Thoracic aorta (tissue), 2 donors: Measurements from ENCODE around the gene SH3BP4. TPM values are rescaled to one million over a fixed set of nuclear protein-coding genes. Genes with fewer than 3 reads are reported as not detected.
A peak's percentile ranks its signal among the peaks of the same experiment; 100 is the strongest.

Source experiments
- ATAC-seq: fragments of 150-250 bp; one replicate; pipeline ENCODE4 v1.8.0; 2017; ENCODE audit warnings: low read depth; ENCODE audit not compliant: insufficient number of reproducible peaks, low FRiP score
- DNase-seq: peaks from one replicate; pipeline ENCODE4 v3.0.0-alpha.2; 2020; ENCODE audit warnings: low spot score
- H3K27ac ChIP-seq, 2 donors: fragments of 200-600 bp; sonication (generic); 1 replicate in 1 of 2; 2 replicates in 1 of 2; pipeline ENCODE4 v1.5.1; 2016; ENCODE audit warnings: mild to moderate bottlenecking in 2 of 2, moderate library complexity in 2 of 2
- H3K27me3 ChIP-seq: fragments of 200-600 bp; sonication (generic); replicated peaks from 2 replicates; pipeline ENCODE4 v1.6.0; 2016; ENCODE audit warnings: mild to moderate bottlenecking; ENCODE audit not compliant: insufficient read depth
- H3K36me3 ChIP-seq: fragments of 200-600 bp; sonication (generic); one replicate; pipeline ENCODE4 v1.5.1; 2016
- H3K4me1 ChIP-seq, 2 donors: fragments of 200-600 bp; sonication (generic); 1 replicate in 1 of 2; 2 replicates in 1 of 2; pipeline versions ENCODE4 v1.5.1 to v1.6.0; 2016; ENCODE audit warnings: low read depth in 2 of 2, mild to moderate bottlenecking in 1 of 2; ENCODE audit not compliant: control insufficient read depth in 1 of 2
- H3K4me3 ChIP-seq: fragments of 200-600 bp; sonication (generic); 2 replicates; pipeline ENCODE4 v1.5.1; 2016; ENCODE audit warnings: mild to moderate bottlenecking
- H3K9me3 ChIP-seq: fragments of 200-600 bp; sonication (generic); 2 replicates; pipeline ENCODE4 v1.5.1; 2016
- CTCF ChIP-seq: fragments of 200-600 bp; sonication (generic); IDR thresholded peaks from one replicate; pipeline ENCODE4 v1.5.1; 2019; ENCODE audit warnings: antibody characterized with exemption
- total RNA-seq, 2 donors: library from RNA; depleted of rRNA; stranded (reverse); fragments of >200 nt; gene quantifications; one replicate each; pipeline versions ENCODE4 v1.1.0 to v1.2.3, GENCODE V29; 2016

SH3BP4 gene
- total RNA-seq, 2 donors from 2014 or later = 24.0 to 32.4 TPM

GRCh38 chr2:234950730-234951663, 820 bp upstream of the SH3BP4 start:
- H3K9me3 ChIP-seq = no peaks in the 10 kb centered on the region
- H3K4me1 ChIP-seq = peaks cover 0 to 28% of the 10 kb centered on the region in 2 donors
- ATAC-seq = peak; percentile 70
- no peaks in the 10 kb centered on the region for H3K36me3 ChIP-seq
- H3K27me3 ChIP-seq = no peaks in the 10 kb centered on the region
- H3K27ac ChIP-seq = peak overlapping the region; percentile 79 to 81
- peak overlapping the region; percentile 93 for H3K4me3 ChIP-seq
- DNase-seq = no peak
- TF ChIP-seq CTCF = no peak

GRCh38 chr2:234952270-234953115, 676 bp downstream of the SH3BP4 start:
- peak overlapping the region; percentile 64 to 68 for H3K27ac ChIP-seq
- DNase-seq (no peak), ATAC-seq (no peak)
- no peak for TF ChIP-seq CTCF
- no peaks in the 10 kb centered on the region for H3K9me3 ChIP-seq
- peak overlapping the region; percentile 84 for H3K4me3 ChIP-seq
- peaks cover 0 to 28% of the 10 kb centered on the region in 2 donors for H3K4me1 ChIP-seq
- no peaks in the 10 kb centered on the region for H3K36me3 ChIP-seq
- no peaks in the 10 kb centered on the region for H3K27me3 ChIP-seq

GRCh38 chr2:234953116-234954031, 1.6 kb downstream of the SH3BP4 start:
- Histone ChIP-seq H3K36me3 (no peaks in the 10 kb centered on the region), H3K4me3 (peak overlapping the region; percentile 84), H3K27me3 (no peaks in the 10 kb centered on the region), H3K27ac (peak overlapping the region; percentile 64 to 68), H3K4me1 (peaks cover 0 to 28% of the 10 kb centered on the region in 2 donors), H3K9me3 (no peaks in the 10 kb centered on the region)
- DNase-seq (no peak), ATAC-seq (no peak)
- no peak for TF ChIP-seq CTCF

- no peaks in the 10 kb centered on the region for H3K27me3 ChIP-seq
- ATAC-seq = no peak
- no peak for DNase-seq
Observed at GRCh38 chr2:234954551-234954992, 2.8 kb downstream of the SH3BP4 start.

More at GRCh38 chr2:234954551-234954992, 2.8 kb downstream of the SH3BP4 start:
- H3K9me3 ChIP-seq = no peaks in the 10 kb centered on the region
- no peak overlapping the region for H3K27ac ChIP-seq
- H3K4me1 ChIP-seq = peaks cover 0 to 28% of the 10 kb centered on the region in 2 donors
- H3K36me3 ChIP-seq = no peaks in the 10 kb centered on the region
- no peak for TF ChIP-seq CTCF
- no peak overlapping the region for H3K4me3 ChIP-seq
